Measurements from ENCODE around the gene CNTN4.
"Not testable (repeated sequence)": the region's sequence is repeated elsewhere in the genome, so short reads cannot be mapped to it uniquely, and the experiment has no call there.

Gene CNTN4

DNA sequence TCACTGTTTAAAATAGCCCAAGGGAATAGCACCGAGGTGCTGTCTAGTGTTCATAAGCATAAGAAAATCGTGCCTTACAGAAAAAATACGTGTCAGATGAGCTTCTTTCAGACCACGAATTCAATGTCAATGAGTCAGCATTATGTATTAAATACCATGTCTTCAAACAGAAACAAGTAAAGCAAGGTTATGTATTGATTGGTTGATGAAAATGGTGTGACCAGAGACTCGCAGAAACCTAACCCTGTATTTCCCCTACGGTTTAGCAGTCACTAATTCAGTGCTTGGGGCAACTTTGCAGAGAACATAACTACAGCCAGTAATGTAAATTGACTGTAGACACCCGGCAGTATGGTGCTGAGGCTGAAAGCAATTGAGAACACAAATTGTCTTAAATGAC, 703.8 kb downstream of the CNTN4 start:
- DNase-seq (ENCODE audit: low read depth): no peak

DNA sequence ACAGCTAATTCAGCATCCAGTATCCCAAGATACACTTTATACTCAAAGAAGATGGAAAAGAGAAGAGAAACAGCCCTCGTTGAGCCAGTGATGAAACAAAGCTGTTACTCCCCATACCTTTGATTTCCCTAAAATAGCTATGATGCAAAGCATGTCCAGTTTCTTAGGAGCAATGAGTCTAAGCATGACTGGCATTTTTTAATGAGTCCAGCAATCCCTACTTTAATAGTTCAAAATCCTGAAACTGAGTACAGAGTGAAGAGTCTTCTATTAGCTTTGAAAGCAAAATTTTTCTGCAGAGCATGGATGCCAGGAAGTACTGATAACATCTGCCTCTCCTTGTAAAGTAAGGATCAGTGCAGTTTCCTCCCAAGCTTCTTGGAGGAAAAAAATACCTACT, 708.8 kb downstream of the CNTN4 start:
- DNase-seq (ENCODE audit: low read depth): no peak

DNA sequence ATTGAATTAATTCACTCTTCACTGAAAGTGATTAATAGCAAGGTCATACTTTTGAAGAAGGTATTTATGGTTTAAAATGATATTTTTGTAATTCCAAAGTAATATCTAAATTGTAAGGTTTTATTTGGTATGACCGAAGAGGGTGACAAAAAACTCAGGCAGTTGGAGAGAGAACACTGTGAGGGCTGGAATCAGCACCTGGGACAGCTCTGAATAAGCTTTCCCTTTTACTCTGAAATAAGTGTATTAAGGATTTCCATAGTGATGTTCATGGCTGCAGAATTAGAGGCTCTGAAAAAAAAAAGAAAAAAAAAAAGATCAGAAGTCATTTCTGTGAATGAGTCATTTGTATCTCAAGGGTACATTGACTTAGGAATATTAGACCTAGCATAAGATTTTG, 712.1 kb downstream of the CNTN4 start:
- no peak for DNase-seq (ENCODE audit: low read depth)

DNA sequence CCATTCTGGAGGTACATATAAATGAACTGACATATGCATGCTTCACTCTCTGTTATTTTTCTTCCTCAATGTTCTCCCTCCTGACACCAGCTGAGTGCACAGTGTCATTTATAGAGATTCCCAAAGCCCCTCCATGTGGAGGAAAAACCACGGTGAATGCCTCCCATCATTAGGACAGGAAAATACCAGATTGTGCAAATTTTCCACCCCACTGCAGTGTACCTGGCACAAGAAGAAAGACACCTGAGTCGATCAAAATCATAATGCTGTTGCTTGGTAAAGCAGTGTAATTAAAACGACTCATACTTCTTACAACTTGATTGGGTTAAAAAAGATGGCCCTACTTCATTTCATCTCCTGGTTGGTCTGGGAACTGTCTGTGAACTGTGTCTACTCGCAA, 720.9 kb downstream of the CNTN4 start:
- DNase-seq (ENCODE audit: low read depth): no peak

DNA sequence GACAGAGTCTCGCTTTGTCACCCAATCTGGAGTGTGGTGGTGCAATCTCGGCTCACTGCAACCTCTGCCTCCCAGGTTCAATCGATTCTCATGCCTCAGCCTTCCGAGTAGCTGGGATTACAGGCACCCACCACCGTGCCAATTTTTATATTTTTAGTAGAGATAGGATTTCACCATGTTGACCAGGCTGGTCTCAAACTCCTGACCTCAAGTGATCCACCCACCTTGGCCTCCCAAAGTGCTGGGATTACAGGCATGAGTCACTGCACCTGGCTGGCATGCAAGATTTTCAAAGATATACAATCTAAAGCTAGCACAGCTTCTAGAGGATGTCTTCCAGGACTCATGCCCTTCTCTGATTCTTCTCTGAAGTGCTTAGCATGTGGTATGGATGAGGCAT, 722.3 kb downstream of the CNTN4 start:
- DNase-seq (ENCODE audit: low read depth): not testable (repeated sequence)

DNA sequence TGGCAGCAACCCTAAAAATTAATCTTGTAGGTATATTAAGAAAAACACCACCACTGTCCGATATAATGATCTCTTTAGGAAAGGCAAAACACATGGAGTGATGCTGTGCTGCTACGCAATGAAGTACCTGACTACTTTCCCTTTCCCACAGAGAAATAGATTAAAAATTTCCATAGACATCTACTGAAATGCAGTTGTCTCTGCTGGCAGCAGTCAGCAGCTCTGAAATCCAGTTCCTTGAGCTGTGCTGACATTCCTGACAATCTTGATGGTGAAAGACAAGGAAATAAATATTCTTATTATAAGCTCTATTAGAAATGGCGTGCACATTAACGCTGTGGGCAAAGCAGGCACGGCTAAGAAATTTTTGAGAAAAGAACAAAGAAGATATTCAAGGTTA, 723.9 kb downstream of the CNTN4 start:
- DNase-seq (ENCODE audit: low read depth): no peak

DNA sequence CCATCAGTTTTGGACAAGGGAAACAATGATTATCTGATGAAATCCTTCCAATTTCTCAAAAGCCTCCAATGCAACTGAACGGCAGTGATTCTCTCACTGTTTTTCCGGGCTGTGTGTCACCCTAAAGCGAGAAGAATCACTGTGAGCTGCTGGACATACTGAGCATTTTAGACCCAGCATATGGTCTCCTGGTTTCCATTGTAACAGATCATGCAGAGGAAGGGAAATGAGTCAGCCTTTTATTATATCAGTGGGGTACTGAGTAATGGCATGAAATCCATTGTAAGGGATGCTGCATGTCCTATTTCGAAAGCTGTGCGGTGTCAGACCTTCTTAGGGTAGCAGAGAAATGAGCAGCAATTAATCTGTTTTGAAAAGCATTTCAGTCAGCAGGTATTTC, 724.4 kb downstream of the CNTN4 start:
- DNase-seq (ENCODE audit: low read depth): no peak

DNA sequence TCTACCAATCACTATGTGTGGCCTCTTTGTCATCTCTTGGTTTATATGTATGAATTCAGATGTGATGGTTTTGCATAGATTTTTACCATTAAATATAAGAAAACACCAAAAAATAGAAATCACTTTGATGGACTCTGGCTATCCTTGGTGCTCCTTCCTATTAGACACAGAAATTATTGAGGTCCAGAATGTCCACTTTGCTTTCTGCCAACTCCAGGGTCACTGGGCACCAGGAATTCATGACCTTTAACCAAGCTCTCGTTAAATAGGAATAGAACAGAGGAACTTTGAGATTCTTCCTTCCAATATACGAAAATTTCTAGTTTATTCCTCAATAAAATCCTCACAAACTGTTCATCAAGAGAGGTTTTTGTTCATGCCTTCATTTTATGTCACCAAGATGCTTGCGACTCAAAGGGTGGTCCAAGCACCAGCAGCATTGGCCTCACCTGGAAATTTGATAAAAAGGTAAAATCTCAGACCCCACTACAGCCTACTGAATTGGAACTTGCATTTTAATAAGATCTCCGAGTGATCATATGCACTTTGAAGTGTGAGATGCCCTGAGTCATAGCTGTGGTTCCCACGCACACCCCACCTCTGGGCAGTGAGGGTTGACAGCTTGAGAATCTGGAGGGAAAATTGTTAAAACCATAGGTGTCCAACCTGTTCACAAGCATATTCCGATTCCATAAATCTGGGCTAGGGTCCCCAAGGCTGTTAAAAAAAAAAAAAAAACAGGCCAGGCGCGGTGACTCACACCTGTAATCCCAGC, 725.0 kb downstream of the CNTN4 start:
- no peak for DNase-seq (ENCODE audit: low read depth)

DNA sequence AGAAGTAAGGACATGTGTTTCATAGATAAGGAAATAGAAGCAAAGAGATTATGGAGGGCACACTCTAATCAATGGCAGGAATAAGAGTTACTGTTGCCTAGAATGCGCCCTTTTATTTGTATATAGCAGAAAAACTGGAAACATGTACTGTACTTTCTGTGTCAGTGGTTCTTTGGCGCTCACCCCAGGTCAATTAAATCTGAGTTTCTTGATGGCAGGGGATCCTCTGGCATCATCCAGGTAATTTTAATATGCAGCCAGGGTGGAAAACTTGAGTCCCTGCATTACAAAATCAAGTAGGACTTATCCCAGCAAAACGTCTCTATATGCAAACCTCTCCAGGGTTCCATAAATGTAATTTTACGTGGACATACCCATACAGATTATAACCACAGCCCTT, 727.4 kb downstream of the CNTN4 start:
- DNase-seq (ENCODE audit: low read depth): no peak

DNA sequence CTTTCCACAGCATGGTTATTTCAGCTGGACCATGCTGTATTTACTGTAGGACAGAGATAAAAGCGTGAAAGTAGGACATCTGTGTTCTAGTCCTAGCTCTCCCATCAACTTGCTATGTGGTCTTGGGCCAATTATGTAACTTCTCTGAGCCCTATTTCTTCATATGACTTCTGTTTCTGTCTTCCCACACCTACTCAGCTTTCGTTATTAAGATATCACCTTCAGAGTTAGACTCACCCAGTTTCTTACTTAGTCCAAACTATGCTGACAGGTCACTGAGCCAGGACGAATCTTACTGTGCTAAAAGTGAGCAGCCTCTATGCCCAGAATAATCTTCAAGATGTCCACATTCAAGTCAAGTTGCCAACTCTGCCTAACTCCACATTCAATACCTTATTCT, 727.8 kb downstream of the CNTN4 start:
- no peak for DNase-seq (ENCODE audit: low read depth)

DNA sequence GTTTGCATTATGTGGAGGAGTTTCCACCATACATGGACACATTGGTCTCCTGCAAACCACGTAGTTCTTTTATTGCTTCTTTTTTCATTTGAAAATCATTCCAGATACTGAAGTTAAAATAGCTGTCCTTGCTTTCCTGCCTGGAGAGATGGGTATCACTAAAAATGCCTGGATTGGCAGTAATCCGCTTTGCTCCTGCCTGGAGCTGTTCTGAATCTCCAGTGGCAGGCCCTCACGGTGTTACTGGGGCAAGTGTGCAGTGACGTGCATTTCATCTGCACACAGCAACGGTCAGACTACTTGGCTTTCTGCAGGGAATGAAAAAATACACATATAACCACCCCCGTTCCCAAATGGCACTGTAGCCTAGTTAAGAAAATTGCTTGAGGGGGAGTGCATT, 738.6 kb downstream of the CNTN4 start:
- DNase-seq (ENCODE audit: low read depth): no peak

DNA sequence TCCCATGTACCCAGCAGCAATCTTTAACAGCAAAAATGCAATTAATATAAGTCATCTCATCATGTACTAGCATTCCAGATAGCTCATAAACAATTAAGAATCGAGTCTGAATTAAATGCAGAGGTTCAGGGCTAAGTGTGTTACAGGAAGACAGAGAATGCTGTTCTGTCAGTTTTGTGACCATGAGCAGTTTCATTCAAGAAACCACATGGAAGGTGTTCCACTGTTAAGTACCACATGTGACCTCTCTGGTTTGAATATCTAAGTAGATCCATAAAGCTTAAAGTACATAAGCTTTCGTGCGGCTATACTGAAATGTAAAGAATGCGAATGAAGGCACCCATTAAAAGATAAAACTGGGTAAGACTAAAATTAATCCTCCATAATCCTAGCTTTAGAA, 739.2 kb downstream of the CNTN4 start:
- DNase-seq (ENCODE audit: low read depth): no peak

DNA sequence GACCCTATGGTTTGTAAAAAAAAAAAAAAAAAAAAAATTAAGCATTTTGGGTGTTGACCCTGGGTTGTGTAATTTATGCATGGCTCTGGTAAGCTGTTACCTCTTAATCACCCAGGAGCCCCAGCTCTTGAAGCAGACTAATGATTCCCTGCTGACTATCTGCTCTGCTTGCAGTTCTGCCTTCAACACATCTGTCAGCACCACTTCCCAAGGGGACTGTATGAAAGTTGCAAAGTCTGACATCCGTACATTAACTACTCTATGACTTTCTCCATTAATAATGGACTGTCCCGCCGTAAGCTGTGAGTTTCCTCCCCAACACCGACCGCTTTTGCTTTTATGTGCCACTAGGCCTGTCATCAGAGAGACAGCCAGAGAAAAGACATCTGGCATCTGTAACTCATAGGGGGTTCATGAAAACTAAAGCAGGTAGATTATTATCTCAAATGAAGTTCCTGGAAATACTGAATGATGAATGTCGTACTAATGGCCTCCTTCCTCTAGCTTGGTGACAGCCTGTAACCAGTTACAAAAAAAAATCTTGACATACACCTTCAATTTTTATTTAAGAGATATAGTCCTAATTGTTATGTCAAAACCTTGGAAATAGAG, 740.0 kb downstream of the CNTN4 start:
- no peak for DNase-seq (ENCODE audit: low read depth)

DNA sequence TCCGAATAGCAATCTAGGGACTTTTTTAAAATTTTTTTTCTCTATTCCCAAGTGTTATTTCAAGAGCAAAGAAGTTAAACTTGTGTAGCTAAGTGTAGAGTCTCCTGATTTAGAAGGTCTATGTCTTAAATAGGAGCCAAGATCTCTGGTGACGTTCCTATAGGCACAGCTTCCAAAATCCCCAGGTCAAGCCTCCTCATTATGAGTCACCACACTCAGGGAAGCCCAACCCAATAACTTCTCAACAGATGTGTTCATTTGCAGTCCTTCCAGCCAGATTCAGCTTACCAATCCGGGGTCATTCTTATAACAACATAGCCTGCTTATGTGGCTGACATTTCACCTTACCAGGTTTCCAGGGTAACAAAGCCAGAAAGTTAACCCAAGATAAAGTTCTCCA, 741.2 kb downstream of the CNTN4 start:
- DNase-seq (ENCODE audit: low read depth): no peak

DNA sequence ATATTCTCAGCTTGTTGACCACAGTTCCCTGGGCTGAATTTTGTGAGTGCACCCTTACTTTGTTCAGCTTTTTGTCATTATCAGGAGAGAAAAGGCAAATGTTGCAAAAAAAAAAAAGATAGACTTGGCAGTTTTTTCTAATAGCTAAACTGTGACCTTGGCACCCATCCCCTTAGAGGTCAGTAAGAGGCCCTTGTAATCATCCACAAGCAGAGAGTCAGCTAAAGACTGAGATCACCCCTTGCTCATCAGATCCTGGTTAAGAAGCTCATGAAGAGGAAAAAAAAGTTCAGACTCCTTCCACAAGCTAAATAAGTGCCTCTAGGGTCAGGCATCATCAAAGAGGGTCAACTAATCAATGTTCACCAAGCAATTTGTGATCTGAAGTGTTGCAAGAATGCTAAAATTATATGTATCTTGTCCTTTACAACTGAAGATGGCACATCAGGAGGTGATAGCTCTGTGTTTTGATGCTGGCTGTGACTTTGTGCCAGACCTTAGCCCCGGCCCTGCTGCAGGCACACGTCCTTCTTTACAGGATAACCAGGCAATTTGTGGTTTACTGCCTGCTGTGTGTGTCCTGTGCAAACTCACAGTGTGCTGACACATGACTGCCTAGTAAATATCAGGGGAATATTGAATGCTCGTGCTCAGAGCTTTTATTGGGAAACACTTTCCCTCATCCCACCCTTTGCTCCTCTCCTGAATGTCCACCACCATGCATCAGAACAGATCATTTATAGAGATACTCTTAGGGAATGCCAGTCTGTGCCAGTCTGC, 748.6 kb downstream of the CNTN4 start:
- DNase-seq (ENCODE audit: low read depth): no peak

DNA sequence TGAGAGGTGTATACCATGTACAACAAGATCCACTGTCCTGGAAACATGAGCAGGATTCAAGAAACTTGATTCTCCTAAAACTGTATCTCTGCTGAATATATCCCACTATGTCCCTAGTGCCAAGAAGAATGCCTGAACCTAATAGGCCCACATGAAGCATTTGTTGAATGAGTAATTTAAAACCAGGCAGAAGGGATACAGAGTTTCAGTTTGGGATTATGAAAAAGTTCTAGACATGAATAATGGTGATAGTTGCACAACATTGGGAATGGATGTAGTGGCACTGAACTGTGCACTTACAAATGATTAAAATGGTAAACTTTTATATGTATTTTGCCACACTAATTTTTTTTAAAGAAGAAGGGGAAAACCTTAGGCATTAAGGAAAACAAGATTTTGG, 750.4 kb downstream of the CNTN4 start:
- DNase-seq (ENCODE audit: low read depth): no peak

DNA sequence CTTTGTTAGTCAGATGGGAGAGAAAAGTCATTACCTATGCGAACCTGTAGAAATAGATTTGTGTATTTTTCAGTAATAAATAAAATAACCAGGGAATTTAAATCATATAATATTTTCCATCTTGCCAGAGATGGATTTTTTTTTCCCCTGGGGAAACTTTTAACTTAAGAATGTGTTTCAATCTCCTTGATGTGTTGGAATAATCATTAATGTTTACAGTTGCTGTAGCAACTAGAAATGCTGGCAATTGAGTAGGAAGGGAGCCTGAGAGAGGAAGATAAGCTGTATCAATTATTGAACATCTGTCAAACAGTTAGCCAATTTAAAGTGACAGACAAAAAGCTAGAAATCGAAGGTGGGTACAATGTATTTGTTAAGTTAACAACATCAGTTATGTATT, 752.0 kb downstream of the CNTN4 start:
- DNase-seq (ENCODE audit: low read depth): no peak

DNA sequence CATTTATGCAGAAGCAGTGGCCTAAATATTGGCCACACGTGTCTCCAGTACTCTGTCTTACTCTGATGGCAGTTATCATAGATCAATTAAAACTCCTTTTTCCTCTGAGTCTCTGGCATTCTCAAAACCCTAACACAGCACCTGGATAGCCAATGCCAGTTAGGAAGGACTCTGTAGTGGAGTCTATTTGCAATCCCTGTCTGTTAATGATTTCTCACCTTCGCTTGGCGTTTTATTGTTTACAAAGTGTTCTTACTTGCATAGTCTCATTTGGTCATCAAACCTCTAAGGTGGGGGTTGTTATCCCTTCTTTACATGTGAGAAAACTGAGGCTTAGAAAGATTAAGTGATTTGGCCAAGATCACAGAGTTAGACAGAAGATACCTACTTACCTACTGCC, 752.7 kb downstream of the CNTN4 start:
- no peak for DNase-seq (ENCODE audit: low read depth)

DNA sequence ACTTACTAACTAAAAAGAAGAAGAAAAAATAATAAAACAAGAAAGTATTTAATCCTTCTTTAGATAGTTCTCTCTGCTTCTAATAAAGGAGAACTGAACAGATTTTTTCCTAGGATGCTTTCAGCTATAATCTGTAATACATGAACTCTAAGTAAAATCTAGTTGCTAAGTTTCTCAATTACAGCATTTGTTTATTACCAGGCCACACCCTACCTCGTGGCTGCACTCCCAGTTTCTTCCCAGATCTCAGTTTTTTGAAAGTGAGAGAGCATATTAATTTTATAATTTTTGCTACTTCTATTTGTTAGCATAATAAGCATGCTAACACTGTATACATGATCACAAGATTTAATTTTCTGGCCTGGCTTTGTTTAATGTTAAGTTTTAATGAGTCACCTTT, 753.2 kb downstream of the CNTN4 start:
- DNase-seq (ENCODE audit: low read depth): no peak

DNA sequence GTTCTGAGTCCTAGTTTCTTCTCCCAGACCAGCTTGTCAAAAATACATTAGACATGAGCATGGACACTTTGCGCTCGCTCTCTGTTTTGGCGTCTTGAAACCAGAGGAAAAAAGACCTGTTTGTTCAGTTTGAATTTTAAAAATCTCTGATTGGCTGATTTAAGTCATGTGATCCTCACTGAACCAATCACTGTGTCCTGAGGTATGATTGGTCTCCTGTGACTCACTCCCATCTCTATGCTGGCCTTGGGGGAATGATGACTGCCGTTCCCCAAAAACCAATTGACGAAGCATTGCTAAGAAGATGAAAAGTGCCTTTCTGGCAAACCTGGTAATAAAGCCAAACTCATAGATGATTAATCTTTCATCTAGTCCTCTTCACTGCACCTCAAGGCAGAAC, 755.0 kb downstream of the CNTN4 start:
- no peak for DNase-seq (ENCODE audit: low read depth)

DNA sequence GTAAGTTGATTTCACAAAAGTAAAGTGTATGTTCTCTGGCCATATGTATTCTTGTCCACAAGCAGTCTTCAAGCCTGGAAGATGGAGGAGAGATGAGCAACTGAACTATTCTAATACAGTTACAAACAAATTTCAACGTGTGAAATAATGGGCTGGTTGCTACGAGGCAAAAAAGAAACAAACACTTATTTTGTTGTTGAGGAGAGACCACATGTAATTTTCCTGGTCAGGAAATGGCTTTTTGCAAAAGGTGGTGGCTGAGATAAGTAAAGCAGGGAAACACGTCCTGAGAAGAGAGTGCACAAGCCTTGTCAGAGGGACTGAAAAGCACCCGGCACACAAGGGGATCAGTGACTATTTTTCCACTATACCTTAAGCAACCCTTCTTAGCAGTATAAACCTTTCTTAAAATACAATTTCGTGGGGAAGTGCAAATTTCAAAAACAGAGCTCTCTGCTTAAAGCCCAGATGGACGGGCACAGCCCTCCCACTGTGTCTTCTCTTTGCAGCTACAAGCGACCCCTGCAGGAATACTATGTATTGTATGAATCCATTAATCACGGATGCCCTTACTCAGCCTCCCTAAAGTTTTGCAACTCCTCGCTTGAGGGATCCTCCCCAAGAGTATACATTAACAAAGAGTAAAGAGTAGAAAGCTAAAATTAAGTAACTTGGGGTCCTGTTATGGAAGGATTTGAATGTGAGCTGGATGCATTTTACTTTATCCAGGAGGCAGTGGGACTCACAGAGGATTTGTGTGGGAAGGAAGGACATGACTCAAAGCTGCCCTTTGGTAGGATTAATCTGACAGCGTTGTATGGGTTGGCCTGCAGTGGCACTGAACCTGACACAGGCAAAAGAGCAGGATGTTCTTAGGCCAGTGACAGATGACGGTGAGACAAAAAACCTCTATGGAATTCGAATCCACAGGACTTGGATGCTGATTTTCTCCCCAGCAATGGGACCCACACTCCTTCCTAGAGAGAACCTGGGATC, 757.8 kb downstream of the CNTN4 start:
- no peak for DNase-seq (ENCODE audit: low read depth)

DNA sequence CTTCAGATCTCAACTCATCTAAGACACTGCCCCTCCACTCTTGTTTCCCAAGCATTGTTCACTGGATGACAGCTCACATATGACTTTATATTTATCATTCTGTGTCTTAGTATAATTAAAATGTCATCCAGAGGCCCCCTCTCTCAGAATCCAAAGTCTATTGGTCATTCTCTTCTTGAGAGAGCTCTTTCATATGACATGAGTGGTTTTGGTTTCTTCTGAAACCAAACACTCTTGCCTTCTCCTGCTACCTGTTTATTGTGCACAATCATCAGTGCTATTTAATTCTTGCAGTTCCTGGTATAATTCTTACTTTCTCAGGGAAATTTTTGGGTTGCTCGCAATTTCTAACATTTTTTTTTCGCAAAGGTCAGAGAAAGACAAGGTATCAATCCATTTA, 762.0 kb downstream of the CNTN4 start:
- DNase-seq (ENCODE audit: low read depth): no peak

Data from T follicular helper cell (primary cell).